Hypothalamus (tissue), 51 donors: ENCODE data around the gene TRAPPC2.
A peak's percentile ranks its signal among the peaks of the same experiment; 100 is the strongest.

Experiments
- DNase-seq, 51 donors: peaks; one replicate each; lab custom pipeline; 2025; lab: John Stamatoyannopoulos, UW

Gene TRAPPC2

GRCh38 chrX:13702111-13702789 is 32.2 kb downstream of the TRAPPC2 start:
- no peak for DNase-seq

- DNase-seq = no peak
Observed at GRCh38 chrX:13700380-13700779, 34.0 kb downstream of the TRAPPC2 start.

GRCh38 chrX:13699183-13699826 is 35.1 kb downstream of the TRAPPC2 start:
- DNase-seq = no peak

GRCh38 chrX:13698432-13698831 is 36.0 kb downstream of the TRAPPC2 start:
- no peak for DNase-seq

GRCh38 chrX:13697976-13698375 is 36.4 kb downstream of the TRAPPC2 start:
- DNase-seq = no peak

GRCh38 chrX:13697455-13697854 is 37.0 kb downstream of the TRAPPC2 start:
- DNase-seq = no peak

- DNase-seq = no peak
Observed at GRCh38 chrX:13695601-13696115, 38.8 kb downstream of the TRAPPC2 start.

- peak in 1 of 51 donors; percentile 0 for DNase-seq
Observed at GRCh38 chrX:13694983-13695382, 39.4 kb downstream of the TRAPPC2 start.

- DNase-seq = no peak
Observed at GRCh38 chrX:13694359-13694758, 40.1 kb downstream of the TRAPPC2 start.

- no peak for DNase-seq
Observed at GRCh38 chrX:13693341-13693961, 41.0 kb downstream of the TRAPPC2 start.

- DNase-seq = no peak
Observed at GRCh38 chrX:13692771-13693231, 41.6 kb downstream of the TRAPPC2 start.

- DNase-seq = no peak
Observed at GRCh38 chrX:13691841-13692371, 42.5 kb downstream of the TRAPPC2 start.

- DNase-seq = no peak
Observed at GRCh38 chrX:13690836-13691235, 43.6 kb downstream of the TRAPPC2 start.

- DNase-seq = peak in 1 of 51 donors; percentile 41
Observed at GRCh38 chrX:13689741-13690211, 44.6 kb downstream of the TRAPPC2 start.

- peak; percentile 1 to 82 (median 62) for DNase-seq
Observed at GRCh38 chrX:13688958-13689740, 45.3 kb downstream of the TRAPPC2 start, which contains the start of gene RAB9A. Gene RAB9A (plus strand): TSS chrX:13689128. CDS start chrX:13708747, 19,619 bp downstream.

GRCh38 chrX:13688384-13688957 is 45.9 kb downstream of the TRAPPC2 start:
- no peak for DNase-seq

GRCh38 chrX:13687203-13687602 is 47.2 kb downstream of the TRAPPC2 start:
- no peak for DNase-seq

GRCh38 chrX:13685126-13685763 is 49.2 kb downstream of the TRAPPC2 start:
- DNase-seq = no peak

- no peak for DNase-seq
Observed at GRCh38 chrX:13684361-13684760, 50.1 kb downstream of the TRAPPC2 start.
